Activated B cell treated with CpG ODN at 0.5 μM for 24 hours (primary cell): ENCODE results near the gene CFAP73. TPM values are rescaled to one million over a fixed set of nuclear protein-coding genes. Genes with fewer than 3 reads are reported as not detected.

Source experiments
- ATAC-seq: fragments of 200-7000 bp; cut with Tn5 transposase; one replicate; pipeline ENCODE4 v1.10.0; 2021; ENCODE audit warnings: low read depth, mild to moderate bottlenecking, moderate library complexity
- CTCF ChIA-PET: fragments of 350-600 bp; sonication (Branson Sonifier 250); formaldehyde crosslinking; loops from one replicate; lab custom pipeline; 2021; ENCODE audit warnings: antibody characterized with exemption; lab: Charles Lee
- POLR2A ChIA-PET: fragments of 350-600 bp; sonication (Branson Sonifier 250); formaldehyde crosslinking; loops from one replicate; lab custom pipeline; 2021; ENCODE audit warnings: antibody characterized with exemption; lab: Charles Lee
- DNase-seq: peaks from one replicate; pipeline ENCODE4 v3.0.0; 2022
- H3K27ac Mint-ChIP-seq: one replicate; pipeline ENCODE4 v1.8.0; 2020; ENCODE audit warnings: mixed read lengths
- H3K27me3 Mint-ChIP-seq: one replicate; pipeline ENCODE4 v1.8.0; 2021; ENCODE audit warnings: mixed read lengths
- H3K36me3 Mint-ChIP-seq: one replicate; pipeline ENCODE4 v1.8.0; 2021; ENCODE audit warnings: low read depth, mixed read lengths
- H3K4me1 Mint-ChIP-seq: one replicate; pipeline ENCODE4 v1.8.0; 2021; ENCODE audit warnings: mixed read lengths
- H3K4me3 Mint-ChIP-seq: one replicate; pipeline ENCODE4 v1.8.0; 2020; ENCODE audit warnings: mild to moderate bottlenecking, mixed read lengths
- H3K9me3 Mint-ChIP-seq: one replicate; pipeline ENCODE4 v1.8.0; 2020; ENCODE audit warnings: mixed read lengths
- intact Hi-C: fragments of 100-400 bp; cut with micrococcal nuclease; formaldehyde crosslinking; loops from one replicate; pipeline ENCODE4 v1.15.1; 2024
- total RNA-seq: library from RNA; stranded (reverse); gene quantifications from 2 replicates; pipeline ENCODE4 v1.2.3, GENCODE V29; 2022
- TF ChIP-seq, protein P1 (sequence below): fragments of 200-600 bp; IDR thresholded peaks from one replicate; pipeline ENCODE4 v1.8.0; 2022; ENCODE audit warnings: antibody characterized with exemption, mild to moderate bottlenecking

The CFAP73 gene
- total RNA-seq, 1 donor from 2014 or later, result 1.1 TPM

- H3K36me3 Mint-ChIP-seq, result no peaks in the 10 kb centered on the region
- no peak overlapping the region for H3K27ac Mint-ChIP-seq
- ChIA-PET POLR2A (interaction anchor here (0.6 to 1.4 kb wide), 4 partner anchors 11 to 231 kb away, joined by 3 to 10 read pairs (median 4); no protein-coding TSS in a partner anchor), CTCF (interaction anchor here (1.0 to 6.7 kb wide), 4 partner anchors 49 to 70 kb away, joined by 3 to 35 read pairs (median 4); no protein-coding TSS in a partner anchor)
- H3K9me3 Mint-ChIP-seq, result no peaks in the 10 kb centered on the region
- H3K4me3 Mint-ChIP-seq, result peak overlapping the region; percentile 77
- DNase-seq (no peak), ATAC-seq (peak; percentile 86)
- peaks cover 17% of the 10 kb centered on the region for H3K4me1 Mint-ChIP-seq
- H3K27me3 Mint-ChIP-seq, result no peaks in the 10 kb centered on the region
- TF ChIP-seq, protein P1, sequence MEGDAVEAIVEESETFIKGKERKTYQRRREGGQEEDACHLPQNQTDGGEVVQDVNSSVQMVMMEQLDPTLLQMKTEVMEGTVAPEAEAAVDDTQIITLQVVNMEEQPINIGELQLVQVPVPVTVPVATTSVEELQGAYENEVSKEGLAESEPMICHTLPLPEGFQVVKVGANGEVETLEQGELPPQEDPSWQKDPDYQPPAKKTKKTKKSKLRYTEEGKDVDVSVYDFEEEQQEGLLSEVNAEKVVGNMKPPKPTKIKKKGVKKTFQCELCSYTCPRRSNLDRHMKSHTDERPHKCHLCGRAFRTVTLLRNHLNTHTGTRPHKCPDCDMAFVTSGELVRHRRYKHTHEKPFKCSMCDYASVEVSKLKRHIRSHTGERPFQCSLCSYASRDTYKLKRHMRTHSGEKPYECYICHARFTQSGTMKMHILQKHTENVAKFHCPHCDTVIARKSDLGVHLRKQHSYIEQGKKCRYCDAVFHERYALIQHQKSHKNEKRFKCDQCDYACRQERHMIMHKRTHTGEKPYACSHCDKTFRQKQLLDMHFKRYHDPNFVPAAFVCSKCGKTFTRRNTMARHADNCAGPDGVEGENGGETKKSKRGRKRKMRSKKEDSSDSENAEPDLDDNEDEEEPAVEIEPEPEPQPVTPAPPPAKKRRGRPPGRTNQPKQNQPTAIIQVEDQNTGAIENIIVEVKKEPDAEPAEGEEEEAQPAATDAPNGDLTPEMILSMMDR, result no peak
- intact Hi-C loops, result no loop called here
These were observed 45.6 kb upstream of the CFAP73 start for GRCh38 chr12:113103756-113104450.

GRCh38 chr12:113104953-113105510 lies 44.5 kb upstream of the CFAP73 start:
- Mint-ChIP-seq H3K27ac (no peak overlapping the region), H3K9me3 (no peaks in the 10 kb centered on the region), H3K36me3 (no peaks in the 10 kb centered on the region), H3K4me3 (no peak overlapping the region), H3K4me1 (peaks cover 13% of the 10 kb centered on the region), H3K27me3 (no peaks in the 10 kb centered on the region)
- intact Hi-C loops, result no loop called here
- ChIA-PET CTCF (interaction anchor here (1.1 kb wide), 1 partner anchor 48 kb away, joined by 3 read pairs; no protein-coding TSS in a partner anchor), POLR2A (no interaction called here)
- no peak for ATAC-seq
- no peak for DNase-seq
- TF ChIP-seq, protein P1, result no peak

- CTCF ChIA-PET, result no interaction called here
- ATAC-seq, result no peak
- H3K27ac Mint-ChIP-seq, result no peak overlapping the region
These were observed 43.8 kb upstream of the CFAP73 start for GRCh38 chr12:113105606-113106271.

DNA sequence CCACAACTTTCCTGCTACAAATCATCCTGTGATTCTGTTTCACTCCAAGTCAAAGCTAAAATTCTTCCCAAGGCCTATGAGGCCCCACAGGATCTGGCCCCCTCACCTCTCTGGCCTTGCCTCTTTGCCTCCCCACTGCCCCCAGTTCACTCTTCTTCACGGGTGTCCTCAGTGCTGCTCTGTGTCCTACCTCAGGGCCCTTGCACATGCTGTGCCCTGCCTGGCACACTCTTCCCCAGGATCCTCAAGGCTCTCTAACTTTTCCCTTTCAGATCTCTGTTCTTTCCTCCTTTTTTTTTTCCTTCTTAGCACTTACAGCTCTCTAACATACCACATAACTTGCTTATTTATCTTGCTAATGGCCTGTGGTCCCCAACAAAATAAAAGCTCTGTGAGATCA lies 43.2 kb upstream of the CFAP73 start:
- Mint-ChIP-seq H3K27ac (no peak overlapping the region), H3K36me3 (no peaks in the 10 kb centered on the region), H3K27me3 (peaks cover 4% of the 10 kb centered on the region), H3K4me1 (peaks cover 13% of the 10 kb centered on the region), H3K9me3 (no peaks in the 10 kb centered on the region), H3K4me3 (no peak overlapping the region)
- ChIA-PET POLR2A (interaction anchor here (0.6 to 0.7 kb wide), 2 partner anchors 48 to 55 kb away, joined by 5 read pairs; no protein-coding TSS in a partner anchor), CTCF (no interaction called here)
- TF ChIP-seq, protein P1, result no peak
- ATAC-seq (no peak), DNase-seq (no peak)
- intact Hi-C loops, result no loop called here

More at GRCh38 chr12:113105606-113106271, 43.8 kb upstream of the CFAP73 start:
- POLR2A ChIA-PET, result no interaction called here
- intact Hi-C loops, result no loop called here
- no peak for DNase-seq
- H3K4me3 Mint-ChIP-seq, result no peak overlapping the region
- peaks cover 13% of the 10 kb centered on the region for H3K4me1 Mint-ChIP-seq
- TF ChIP-seq, protein P1, result no peak
- no peaks in the 10 kb centered on the region for H3K36me3 Mint-ChIP-seq
- no peaks in the 10 kb centered on the region for H3K9me3 Mint-ChIP-seq
- no peaks in the 10 kb centered on the region for H3K27me3 Mint-ChIP-seq

DNA sequence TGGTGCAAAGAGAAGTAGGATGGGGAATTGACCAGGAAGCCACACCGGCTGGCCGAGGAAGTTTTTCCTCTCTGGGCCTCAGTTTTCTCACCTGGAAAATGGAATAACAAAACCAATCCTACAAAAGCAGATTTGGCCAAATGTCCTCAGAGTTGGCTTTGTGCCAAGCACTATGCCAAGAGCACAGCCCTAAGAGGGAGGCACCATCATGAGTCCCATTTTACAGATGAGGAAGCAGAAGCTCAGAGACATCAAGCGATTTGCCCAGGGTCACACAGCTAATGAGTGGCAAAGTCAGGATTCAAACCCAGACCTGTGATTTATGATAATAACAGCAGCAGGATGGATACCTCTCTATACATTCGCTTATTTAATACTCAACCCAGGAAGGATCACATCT lies 41.2 kb upstream of the CFAP73 start:
- ChIA-PET POLR2A (interaction anchor here (0.6 kb wide), 1 partner anchor 29 kb away, joined by 9 read pairs; no protein-coding TSS in a partner anchor), CTCF (no interaction called here)
- Mint-ChIP-seq H3K9me3 (no peaks in the 10 kb centered on the region), H3K27ac (no peak overlapping the region), H3K4me3 (no peak overlapping the region), H3K4me1 (peaks cover 13% of the 10 kb centered on the region), H3K36me3 (no peaks in the 10 kb centered on the region), H3K27me3 (peaks cover 6% of the 10 kb centered on the region)
- TF ChIP-seq, protein P1, result no peak
- ATAC-seq, result no peak
- intact Hi-C loops, result no loop called here
- no peak for DNase-seq
